Esophagus muscularis mucosa (tissue), 4 donors: Measurements from ENCODE around the gene PXDN.

Experiments
- EP300 ChIP-seq: sonication (generic); formaldehyde crosslinking; IDR thresholded peaks from one replicate; pipeline ENCODE4 v1.6.1; 2017; ENCODE audit warnings: antibody characterized with exemption
- POLR2A ChIP-seq: fragments of 450-650 bp; IDR thresholded peaks from one replicate; pipeline ENCODE4 v1.6.1; 2017; ENCODE audit warnings: antibody characterized with exemption, moderate library complexity, mild to moderate bottlenecking, low read depth
- POLR2AphosphoS5 ChIP-seq, 2 donors: sonication (generic); formaldehyde crosslinking; IDR thresholded peaks; one replicate each; pipeline ENCODE4 v1.6.1; 2017; ENCODE audit warnings: antibody characterized with exemption in 2 of 2
- TF ChIP-seq, protein P1 (sequence below), 3 experiments: fragments of 200-600 bp in 2 of 3; fragments of 450-650 bp in 1 of 3; sonication (generic) in 2 of 3; IDR thresholded peaks; one replicate each; pipeline ENCODE4 v1.5.1; 2017 to 2019; ENCODE audit warnings: antibody characterized with exemption in 3 of 3, mild to moderate bottlenecking in 2 of 3, moderate library complexity in 1 of 3

DNA sequence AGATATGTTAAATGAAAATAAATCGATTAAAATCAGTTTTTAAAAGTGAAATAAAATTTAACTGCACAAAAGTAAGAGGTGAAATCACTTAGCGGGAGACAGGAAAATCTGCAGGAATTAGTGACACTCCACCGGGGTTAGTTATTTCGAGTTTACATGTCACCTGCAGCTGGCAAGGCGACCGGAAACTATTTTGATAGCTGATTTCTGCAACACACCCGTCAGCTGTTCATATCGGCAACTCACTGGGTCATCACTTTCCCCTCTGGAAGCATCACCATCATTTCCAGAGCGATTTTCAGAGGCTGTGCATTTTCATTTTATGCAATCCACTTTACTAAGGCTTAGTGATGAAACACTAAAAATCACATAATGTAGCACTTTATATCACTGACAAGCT is 52.9 kb downstream of the PXDN start:
- no peak for TF ChIP-seq POLR2A
- TF ChIP-seq POLR2AphosphoS5 (IDR thresholded peaks at IDR 0.05): no peak
- no peak for TF ChIP-seq EP300
- TF ChIP-seq, protein P1, sequence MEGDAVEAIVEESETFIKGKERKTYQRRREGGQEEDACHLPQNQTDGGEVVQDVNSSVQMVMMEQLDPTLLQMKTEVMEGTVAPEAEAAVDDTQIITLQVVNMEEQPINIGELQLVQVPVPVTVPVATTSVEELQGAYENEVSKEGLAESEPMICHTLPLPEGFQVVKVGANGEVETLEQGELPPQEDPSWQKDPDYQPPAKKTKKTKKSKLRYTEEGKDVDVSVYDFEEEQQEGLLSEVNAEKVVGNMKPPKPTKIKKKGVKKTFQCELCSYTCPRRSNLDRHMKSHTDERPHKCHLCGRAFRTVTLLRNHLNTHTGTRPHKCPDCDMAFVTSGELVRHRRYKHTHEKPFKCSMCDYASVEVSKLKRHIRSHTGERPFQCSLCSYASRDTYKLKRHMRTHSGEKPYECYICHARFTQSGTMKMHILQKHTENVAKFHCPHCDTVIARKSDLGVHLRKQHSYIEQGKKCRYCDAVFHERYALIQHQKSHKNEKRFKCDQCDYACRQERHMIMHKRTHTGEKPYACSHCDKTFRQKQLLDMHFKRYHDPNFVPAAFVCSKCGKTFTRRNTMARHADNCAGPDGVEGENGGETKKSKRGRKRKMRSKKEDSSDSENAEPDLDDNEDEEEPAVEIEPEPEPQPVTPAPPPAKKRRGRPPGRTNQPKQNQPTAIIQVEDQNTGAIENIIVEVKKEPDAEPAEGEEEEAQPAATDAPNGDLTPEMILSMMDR (IDR thresholded peaks at IDR 0.05): no peak
